ENCODE results near the gene IL9. TPM values are rescaled to one million over a fixed set of nuclear protein-coding genes. Genes with fewer than 3 reads are reported as not detected.

The IL9 gene
- total and polyA plus RNA-seq, 11 donors = not detected

- no peak for ATAC-seq
- TF ChIP-seq, protein P1, sequence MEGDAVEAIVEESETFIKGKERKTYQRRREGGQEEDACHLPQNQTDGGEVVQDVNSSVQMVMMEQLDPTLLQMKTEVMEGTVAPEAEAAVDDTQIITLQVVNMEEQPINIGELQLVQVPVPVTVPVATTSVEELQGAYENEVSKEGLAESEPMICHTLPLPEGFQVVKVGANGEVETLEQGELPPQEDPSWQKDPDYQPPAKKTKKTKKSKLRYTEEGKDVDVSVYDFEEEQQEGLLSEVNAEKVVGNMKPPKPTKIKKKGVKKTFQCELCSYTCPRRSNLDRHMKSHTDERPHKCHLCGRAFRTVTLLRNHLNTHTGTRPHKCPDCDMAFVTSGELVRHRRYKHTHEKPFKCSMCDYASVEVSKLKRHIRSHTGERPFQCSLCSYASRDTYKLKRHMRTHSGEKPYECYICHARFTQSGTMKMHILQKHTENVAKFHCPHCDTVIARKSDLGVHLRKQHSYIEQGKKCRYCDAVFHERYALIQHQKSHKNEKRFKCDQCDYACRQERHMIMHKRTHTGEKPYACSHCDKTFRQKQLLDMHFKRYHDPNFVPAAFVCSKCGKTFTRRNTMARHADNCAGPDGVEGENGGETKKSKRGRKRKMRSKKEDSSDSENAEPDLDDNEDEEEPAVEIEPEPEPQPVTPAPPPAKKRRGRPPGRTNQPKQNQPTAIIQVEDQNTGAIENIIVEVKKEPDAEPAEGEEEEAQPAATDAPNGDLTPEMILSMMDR (IDR thresholded peaks at IDR 0.05) = no peak
- no peak for TF ChIP-seq POLR2A (IDR thresholded peaks at IDR 0.05)
- intact Hi-C loops (cut with DNase I) = loop anchor here in 2 of 10 donors (2.0 to 5.0 kb wide), 2 partner anchors 46 to 323 kb away; no protein-coding TSS in a partner anchor
Observed at GRCh38 chr5:135891791-135892190, 3.9 kb downstream of the IL9 start.

GRCh38 chr5:135891268-135891667, 4.4 kb downstream of the IL9 start:
- no peaks in the 10 kb centered on the region for H3K36me3 ChIP-seq
- TF ChIP-seq, protein P1 (IDR thresholded peaks at IDR 0.05) = no peak
- no peak for TF ChIP-seq POLR2A (IDR thresholded peaks at IDR 0.05)
- no peak for DNase-seq
- H3K4me1 ChIP-seq = peaks cover 0 to 9% (median 3%) of the 10 kb centered on the region in 12 donors
- no peak for ATAC-seq
- no peaks in the 10 kb centered on the region for H3K9me3 ChIP-seq
- WGBS, 4 donors = 67 to 83% (median 79%) methylated on average over 2 of the region's 2 CpGs
- no peak overlapping the region for H3K27ac ChIP-seq
- intact Hi-C loops (cut with DNase I) = loop anchor here in 1 of 10 donors (5.0 kb wide), 1 partner anchor 46 kb away; no protein-coding TSS in a partner anchor
- peaks cover 0 to 25% (median 0%) of the 10 kb centered on the region in 9 donors for H3K27me3 ChIP-seq
- no peak overlapping the region for H3K4me3 ChIP-seq

More at GRCh38 chr5:135891791-135892190, 3.9 kb downstream of the IL9 start:
- H3K36me3 ChIP-seq = no peaks in the 10 kb centered on the region
- no peaks in the 10 kb centered on the region for H3K9me3 ChIP-seq
- DNase-seq = no peak
- H3K4me3 ChIP-seq = no peak overlapping the region
- no peak overlapping the region for H3K27ac ChIP-seq
- peaks cover 0 to 30% (median 2%) of the 10 kb centered on the region in 9 donors for H3K27me3 ChIP-seq
- H3K4me1 ChIP-seq = peaks cover 0 to 9% (median 3%) of the 10 kb centered on the region in 12 donors

GRCh38 chr5:135890867-135891266, 4.8 kb downstream of the IL9 start:
- DNase-seq (no peak), ATAC-seq (no peak)
- Histone ChIP-seq H3K4me1 (peaks cover 0 to 9% (median 3%) of the 10 kb centered on the region in 12 donors), H3K27ac (no peak overlapping the region), H3K27me3 (peaks cover 0 to 21% (median 0%) of the 10 kb centered on the region in 9 donors), H3K4me3 (no peak overlapping the region), H3K36me3 (no peaks in the 10 kb centered on the region), H3K9me3 (no peaks in the 10 kb centered on the region)
- TF ChIP-seq, protein P1 (IDR thresholded peaks at IDR 0.05) = no peak
- TF ChIP-seq POLR2A (IDR thresholded peaks at IDR 0.05) = no peak
- intact Hi-C loops (cut with DNase I) = loop anchor here in 1 of 10 donors (5.0 kb wide), 1 partner anchor 46 kb away; no protein-coding TSS in a partner anchor
- 77 to 87% (median 84%) methylated on average over 5 of the region's 5 CpGs for WGBS, 4 donors

DNA sequence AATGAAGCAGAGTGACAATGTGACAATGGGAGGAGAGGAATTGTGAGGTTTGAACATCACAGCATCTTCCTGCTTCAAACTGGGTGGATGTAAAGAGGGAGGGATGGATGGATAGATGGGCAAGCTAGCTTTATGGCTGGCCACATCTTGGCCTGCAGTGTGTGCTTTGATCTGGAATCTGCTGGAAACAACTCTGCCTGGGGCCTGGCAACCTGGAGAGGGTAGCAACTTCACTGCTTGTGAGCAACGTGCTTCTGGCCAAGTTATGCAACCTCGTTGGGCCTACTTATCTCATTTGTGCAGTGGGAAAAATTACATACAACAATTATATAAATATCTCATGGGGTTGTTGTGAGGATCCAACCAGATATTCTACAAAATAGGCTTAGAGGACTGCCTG, 5.3 kb downstream of the IL9 start:
- WGBS, 4 donors = 28 to 35% (median 32%) methylated on average over 2 of the region's 2 CpGs
- TF ChIP-seq, protein P1 (IDR thresholded peaks at IDR 0.05) = no peak
- no peak for TF ChIP-seq POLR2A (IDR thresholded peaks at IDR 0.05)
- Histone ChIP-seq H3K4me3 (no peak overlapping the region), H3K36me3 (no peaks in the 10 kb centered on the region), H3K4me1 (peaks cover 0 to 9% (median 3%) of the 10 kb centered on the region in 12 donors), H3K27me3 (peaks cover 0 to 17% (median 0%) of the 10 kb centered on the region in 9 donors), H3K9me3 (no peaks in the 10 kb centered on the region), H3K27ac (no peak overlapping the region)
- intact Hi-C loops (cut with DNase I) = loop anchor here in 1 of 10 donors (5.0 kb wide), 1 partner anchor 47 kb away; no protein-coding TSS in a partner anchor
- DNase-seq = no peak
- peak in 3 of 4 donors; percentile 29 to 44 (median 30) for ATAC-seq
